PC-9 (cell line): ENCODE data around the gene CCDC148. TPM values are rescaled to one million over a fixed set of nuclear protein-coding genes. Genes with fewer than 3 reads are reported as not detected.

ENCODE experiments used
- BruUV-seq: library from RNA; stranded (reverse); fragments of 400-500 nt; replicated peaks from 2 replicates; lab custom pipeline; 2021; lab: Mats Ljungman, UMichigan
- CTCF ChIA-PET: fragments of 300-600 bp; sonication (Branson Sonifier 250); formaldehyde crosslinking; loops from one replicate; lab custom pipeline; 2022; ENCODE audit warnings: antibody characterized with exemption; lab: Charles Lee
- POLR2A ChIA-PET: fragments of 300-600 bp; sonication (Branson Sonifier 250); formaldehyde crosslinking; loops from one replicate; lab custom pipeline; 2022; ENCODE audit warnings: antibody characterized with exemption; ENCODE audit not compliant: unreplicated experiment; lab: Charles Lee
- DNase-seq, 2 experiments: peaks; one replicate each; pipeline versions ENCODE4 v3.0.0 to v3.0.0-alpha.2; 2015 to 2022; ENCODE audit warnings: mixed read lengths in 1 of 2
- H2AFZ ChIP-seq: fragments of 200-600 bp; sonication (generic); 2 replicates; pipeline ENCODE4 v1.8.1; 2017; ENCODE audit warnings: antibody characterized with exemption
- H3F3A ChIP-seq: fragments of 200-600 bp; sonication (generic); 2 replicates; pipeline ENCODE4 v1.8.1; 2017; ENCODE audit warnings: antibody characterized with exemption, mild to moderate bottlenecking, low read depth; ENCODE audit not compliant: insufficient read depth
- H3K27ac ChIP-seq: fragments of 200-600 bp; sonication (generic); 2 replicates; pipeline ENCODE4 v1.6.1; 2016; ENCODE audit warnings: mixed run types
- H3K27me3 ChIP-seq: fragments of 200-600 bp; sonication (generic); 2 replicates; pipeline ENCODE4 v1.6.1; 2016; ENCODE audit warnings: low read depth, mixed run types; ENCODE audit not compliant: insufficient read depth
- H3K36me3 ChIP-seq: fragments of 200-600 bp; sonication (generic); 2 replicates; pipeline ENCODE4 v1.6.1; 2016; ENCODE audit warnings: low read depth, mixed run types
- H3K4me1 ChIP-seq: fragments of 200-600 bp; sonication (generic); replicated peaks from 2 replicates; pipeline ENCODE4 v1.6.1; 2016; ENCODE audit warnings: mixed run types; ENCODE audit not compliant: insufficient read depth
- H3K4me2 ChIP-seq: fragments of 200-600 bp; sonication (generic); 2 replicates; pipeline ENCODE4 v1.6.1; 2017; ENCODE audit warnings: mixed run types
- H3K4me3 ChIP-seq: fragments of 200-600 bp; sonication (generic); 2 replicates; pipeline ENCODE4 v1.6.1; 2016; ENCODE audit warnings: mixed run types
- H3K79me2 ChIP-seq: fragments of 200-600 bp; sonication (generic); 2 replicates; pipeline ENCODE4 v1.6.1; 2017; ENCODE audit warnings: low read depth, mixed run types
- H3K9me2 ChIP-seq: fragments of 200-600 bp; sonication (generic); 2 replicates; pipeline ENCODE4 v1.8.1; 2017; ENCODE audit warnings: mild to moderate bottlenecking; ENCODE audit not compliant: insufficient read depth
- H3K9me3 ChIP-seq: fragments of 200-600 bp; sonication (generic); 2 replicates; pipeline ENCODE4 v1.8.1; 2016; ENCODE audit warnings: low read depth; ENCODE audit not compliant: insufficient read depth
- H4K20me1 ChIP-seq: fragments of 200-600 bp; sonication (generic); 2 replicates; pipeline ENCODE4 v1.8.1; 2017; ENCODE audit not compliant: insufficient read depth
- EZH2 ChIP-seq: fragments of 200-600 bp; sonication (generic); IDR thresholded peaks from 2 replicates; pipeline ENCODE4 v1.8.0; 2017; ENCODE audit warnings: antibody characterized with exemption, low read depth
- intact Hi-C: fragments of 100-400 bp; cut with micrococcal nuclease; formaldehyde crosslinking; loops from one replicate; pipeline ENCODE4 v1.10.0; 2022; ENCODE audit not compliant: unreplicated experiment
- total RNA-seq: library from RNA; stranded (reverse); gene quantifications from 2 replicates; pipeline ENCODE4 v1.2.3, GENCODE V29; 2021
- TF ChIP-seq, protein P1 (sequence below): fragments of 200-600 bp; sonication (generic); conservative IDR thresholded peaks from 2 replicates; pipeline ENCODE4 v1.6.1; 2017; ENCODE audit warnings: mixed run types, antibody characterized with exemption, mild to moderate bottlenecking, moderate library complexity

The CCDC148 gene
- total RNA-seq, 1 experiment from 2014 or later: 1.8 TPM

DNA sequence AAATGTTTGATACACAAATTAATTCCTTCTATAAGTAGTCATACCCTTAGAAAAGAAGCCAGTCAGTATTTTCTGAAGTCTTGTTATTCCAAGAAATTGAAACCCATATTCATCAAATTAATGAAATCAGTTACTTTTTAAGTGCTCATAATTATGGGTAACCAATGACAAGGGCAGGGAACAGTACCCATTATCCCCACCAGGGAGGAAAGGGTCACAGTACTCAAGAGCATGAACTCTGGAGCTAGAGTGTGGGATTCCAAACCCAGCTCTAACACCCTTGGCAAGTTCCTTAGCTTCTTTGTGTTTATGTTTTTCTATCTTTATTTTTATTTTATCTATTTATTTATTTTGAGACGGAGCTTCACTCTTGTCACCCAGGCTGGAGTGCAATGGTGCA lies 68.4 kb downstream of the CCDC148 start:
- H3F3A ChIP-seq: no peaks in the 10 kb centered on the region
- no peaks in the 10 kb centered on the region for H4K20me1 ChIP-seq
- no peaks in the 10 kb centered on the region for H3K9me3 ChIP-seq
- no peaks in the 10 kb centered on the region for H3K4me1 ChIP-seq
- no peaks in the 10 kb centered on the region for H3K36me3 ChIP-seq
- H3K4me2 ChIP-seq: no peak overlapping the region
- no TSS peak for BruUV-seq
- DNase-seq: no peak
- no peak for TF ChIP-seq EZH2
- TF ChIP-seq, protein P1, sequence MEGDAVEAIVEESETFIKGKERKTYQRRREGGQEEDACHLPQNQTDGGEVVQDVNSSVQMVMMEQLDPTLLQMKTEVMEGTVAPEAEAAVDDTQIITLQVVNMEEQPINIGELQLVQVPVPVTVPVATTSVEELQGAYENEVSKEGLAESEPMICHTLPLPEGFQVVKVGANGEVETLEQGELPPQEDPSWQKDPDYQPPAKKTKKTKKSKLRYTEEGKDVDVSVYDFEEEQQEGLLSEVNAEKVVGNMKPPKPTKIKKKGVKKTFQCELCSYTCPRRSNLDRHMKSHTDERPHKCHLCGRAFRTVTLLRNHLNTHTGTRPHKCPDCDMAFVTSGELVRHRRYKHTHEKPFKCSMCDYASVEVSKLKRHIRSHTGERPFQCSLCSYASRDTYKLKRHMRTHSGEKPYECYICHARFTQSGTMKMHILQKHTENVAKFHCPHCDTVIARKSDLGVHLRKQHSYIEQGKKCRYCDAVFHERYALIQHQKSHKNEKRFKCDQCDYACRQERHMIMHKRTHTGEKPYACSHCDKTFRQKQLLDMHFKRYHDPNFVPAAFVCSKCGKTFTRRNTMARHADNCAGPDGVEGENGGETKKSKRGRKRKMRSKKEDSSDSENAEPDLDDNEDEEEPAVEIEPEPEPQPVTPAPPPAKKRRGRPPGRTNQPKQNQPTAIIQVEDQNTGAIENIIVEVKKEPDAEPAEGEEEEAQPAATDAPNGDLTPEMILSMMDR: no peak
- no peaks in the 10 kb centered on the region for H3K9me2 ChIP-seq
- CTCF ChIA-PET: no interaction called here
- POLR2A ChIA-PET: no interaction called here
- H3K27ac ChIP-seq: no peak overlapping the region
- intact Hi-C loops: no loop called here
- no peaks in the 10 kb centered on the region for H3K79me2 ChIP-seq
- no peak overlapping the region for H2AFZ ChIP-seq
- no peaks in the 10 kb centered on the region for H3K27me3 ChIP-seq
- H3K4me3 ChIP-seq: no peak overlapping the region

DNA sequence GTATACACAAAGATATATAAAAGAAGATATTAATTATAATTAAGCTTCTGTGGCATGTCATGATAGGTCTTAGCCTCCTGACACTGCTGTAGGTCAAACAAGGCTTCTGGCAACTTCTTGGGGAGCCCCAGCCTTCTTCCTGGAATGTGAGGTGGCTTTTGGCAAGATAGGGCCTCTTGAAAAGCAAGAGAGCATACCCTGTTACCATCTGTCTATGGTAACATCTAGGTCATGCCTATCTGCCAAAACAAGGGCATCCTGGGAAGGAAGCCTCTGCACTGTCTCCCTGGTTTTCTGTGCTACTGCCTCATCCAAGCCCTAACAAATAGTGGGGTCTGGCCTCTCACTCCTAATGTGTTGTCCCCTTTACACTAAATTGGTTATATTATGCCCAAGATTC lies 70.9 kb downstream of the CCDC148 start:
- TF ChIP-seq EZH2: no peak
- TF ChIP-seq, protein P1: no peak
- Histone ChIP-seq H4K20me1 (no peaks in the 10 kb centered on the region), H3K36me3 (no peaks in the 10 kb centered on the region), H3K27me3 (no peaks in the 10 kb centered on the region), H3K9me2 (no peaks in the 10 kb centered on the region), H3K4me2 (no peak overlapping the region), H3F3A (no peaks in the 10 kb centered on the region), H2AFZ (no peak overlapping the region), H3K4me3 (no peak overlapping the region), H3K27ac (no peak overlapping the region), H3K79me2 (no peaks in the 10 kb centered on the region), H3K4me1 (no peaks in the 10 kb centered on the region), H3K9me3 (no peaks in the 10 kb centered on the region)
- ChIA-PET POLR2A (no interaction called here), CTCF (no interaction called here)
- no TSS peak for BruUV-seq
- intact Hi-C loops: no loop called here
- DNase-seq: no peak

DNA sequence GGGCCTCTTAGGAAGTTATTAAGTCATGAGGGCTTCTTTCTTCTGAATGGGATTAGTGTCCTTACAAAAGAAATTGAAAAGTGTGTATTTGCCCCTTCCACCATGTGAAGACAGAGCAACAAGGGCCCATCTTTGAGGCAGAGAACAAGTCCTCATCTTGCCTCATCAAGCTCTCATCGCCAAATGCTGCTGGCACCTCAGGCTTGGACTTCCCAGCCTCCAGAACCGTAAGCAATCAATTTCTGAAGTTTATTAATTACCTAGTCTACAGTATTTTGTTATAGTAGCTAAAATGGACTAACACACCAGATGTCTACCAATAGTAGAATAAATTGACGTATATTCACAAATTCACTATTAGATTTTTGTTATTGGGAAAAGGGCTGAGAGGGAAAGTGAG lies 74.6 kb downstream of the CCDC148 start:
- CTCF ChIA-PET: no interaction called here
- BruUV-seq: no TSS peak
- Histone ChIP-seq H3K27me3 (no peaks in the 10 kb centered on the region), H3K79me2 (no peaks in the 10 kb centered on the region), H3K9me2 (no peaks in the 10 kb centered on the region), H2AFZ (no peak overlapping the region), H3K4me3 (no peak overlapping the region), H3K4me1 (no peaks in the 10 kb centered on the region), H3K27ac (no peak overlapping the region), H3K9me3 (no peaks in the 10 kb centered on the region), H3F3A (no peaks in the 10 kb centered on the region), H4K20me1 (no peaks in the 10 kb centered on the region), H3K36me3 (no peaks in the 10 kb centered on the region), H3K4me2 (no peak overlapping the region)
- no peak for TF ChIP-seq EZH2
- TF ChIP-seq, protein P1: no peak
- intact Hi-C loops: no loop called here
- DNase-seq: no peak
- POLR2A ChIA-PET: no interaction called here
